T-cell (primary cell): ENCODE data around the gene PEX11G. TPM values are rescaled to one million over a fixed set of nuclear protein-coding genes. Genes with fewer than 3 reads are reported as not detected.

Experiments used
- ATAC-seq, 4 experiments: fragments of 200-7000 bp in 3 of 4; fragments of 150-1000 bp in 1 of 4; cut with Tn5 transposase; replicated peaks in 1 of 4; 1 replicate in 3 of 4; 2 replicates in 1 of 4; pipeline ENCODE4 v1.10.0; 2021; ENCODE audit warnings: moderate library complexity in 3 of 4, mild to moderate bottlenecking in 2 of 4, moderate number of reproducible peaks in 1 of 4
- CTCF ChIA-PET, 2 donors: fragments of 300-600 bp; sonication (Branson Sonifier 250); formaldehyde crosslinking; loops; one replicate each; lab custom pipeline; 2022; ENCODE audit warnings: antibody characterized with exemption in 2 of 2; lab: Charles Lee
- POLR2A ChIA-PET, 2 donors: fragments of 300-600 bp; sonication (Branson Sonifier 250); formaldehyde crosslinking; loops; one replicate each; lab custom pipeline; 2022; ENCODE audit warnings: antibody characterized with exemption in 2 of 2; lab: Charles Lee
- DNase-seq, 35 experiments: peaks; one replicate each; pipeline versions ENCODE4 v3.0.0 to v3.0.0-alpha.2; 2013 to 2023
- H3K27ac ChIP-seq: one replicate; pipeline ENCODE4 v1.5.1; 2013; ENCODE audit warnings: low read length
- H3K27me3 ChIP-seq, 2 experiments: replicated peaks in 1 of 2; 1 replicate in 1 of 2; 2 replicates in 1 of 2; pipeline versions ENCODE4 v1.6.1 to v1.7.0; 2013; ENCODE audit warnings: low read length in 1 of 2, mixed read lengths in 1 of 2; ENCODE audit not compliant: control insufficient read depth in 2 of 2, insufficient read depth in 2 of 2; ENCODE audit errors: extremely low read depth in 1 of 2
- H3K36me3 ChIP-seq, 2 donors: 1 replicate in 1 of 2; 2 replicates in 1 of 2; pipeline versions ENCODE4 v1.6.1 to v1.7.0; 2013; ENCODE audit warnings: low read length in 1 of 2; ENCODE audit not compliant: control insufficient read depth in 2 of 2, insufficient read depth in 1 of 2; ENCODE audit errors: extremely low read depth in 1 of 2
- H3K4me1 ChIP-seq, 2 experiments: 1 replicate in 1 of 2; 2 replicates in 1 of 2; pipeline versions ENCODE4 v1.6.1 to v1.7.0; 2013; ENCODE audit warnings: low read length in 2 of 2, mixed read lengths in 1 of 2; ENCODE audit not compliant: insufficient read depth in 2 of 2, control insufficient read depth in 1 of 2; ENCODE audit errors: extremely low read depth in 1 of 2
- H3K4me3 ChIP-seq, 2 donors: 1 replicate in 1 of 2; 2 replicates in 1 of 2; pipeline versions ENCODE4 v1.5.1 to v1.7.0; 2013; ENCODE audit warnings: mild to moderate bottlenecking in 2 of 2, low read length in 1 of 2, moderate library complexity in 1 of 2; ENCODE audit not compliant: control insufficient read depth in 1 of 2; ENCODE audit errors: extremely low read depth in 1 of 2
- H3K9me3 ChIP-seq: 2 replicates; pipeline ENCODE4 v1.7.0; 2013
- H3K27ac Mint-ChIP-seq, 2 donors: one replicate each; pipeline ENCODE4 v1.8.0; 2020 to 2021; ENCODE audit warnings: mild to moderate bottlenecking in 2 of 2, mixed read lengths in 2 of 2
- H3K27me3 Mint-ChIP-seq, 2 donors: one replicate each; pipeline ENCODE4 v1.8.0; 2021 to 2022; ENCODE audit warnings: mixed read lengths in 2 of 2
- H3K36me3 Mint-ChIP-seq: one replicate; pipeline ENCODE4 v1.8.0; 2021; ENCODE audit warnings: mixed read lengths
- H3K4me1 Mint-ChIP-seq, 3 donors: one replicate each; pipeline ENCODE4 v1.8.0; 2020 to 2022; ENCODE audit warnings: mixed read lengths in 3 of 3, mild to moderate bottlenecking in 1 of 3
- H3K4me3 Mint-ChIP-seq, 3 donors: one replicate each; pipeline ENCODE4 v1.8.0; 2020 to 2022; ENCODE audit warnings: mild to moderate bottlenecking in 3 of 3, mixed read lengths in 3 of 3, moderate library complexity in 3 of 3
- H3K9me3 Mint-ChIP-seq, 3 donors: one replicate each; pipeline ENCODE4 v1.8.0; 2020 to 2022; ENCODE audit warnings: mixed read lengths in 3 of 3
- WGBS: methylation state at CpG from one replicate; pipeline ENCODE4 v1.1.5; 2013; ENCODE audit warnings: missing lambda C conversion rate; ENCODE audit not compliant: insufficient coverage; 5-methylcytosine and 5-hydroxymethylcytosine counted together
- total RNA-seq, 35 experiments: library from RNA in 6 of 35; stranded (reverse) in 6 of 35; fragments of 120-200 nt in 1 of 35; gene quantifications; one replicate each; pipeline versions ENCODE4 v1.2.1 to v1.2.4 and lab custom pipeline; 2013 to 2026

PEX11G gene
- total RNA-seq, 5 donors from 2014 or later (not counting 1 experiment from before 2014, with no cell fraction given), result 0.35 to 1.1 (median 0.67) TPM; not detected in 1

DNA sequence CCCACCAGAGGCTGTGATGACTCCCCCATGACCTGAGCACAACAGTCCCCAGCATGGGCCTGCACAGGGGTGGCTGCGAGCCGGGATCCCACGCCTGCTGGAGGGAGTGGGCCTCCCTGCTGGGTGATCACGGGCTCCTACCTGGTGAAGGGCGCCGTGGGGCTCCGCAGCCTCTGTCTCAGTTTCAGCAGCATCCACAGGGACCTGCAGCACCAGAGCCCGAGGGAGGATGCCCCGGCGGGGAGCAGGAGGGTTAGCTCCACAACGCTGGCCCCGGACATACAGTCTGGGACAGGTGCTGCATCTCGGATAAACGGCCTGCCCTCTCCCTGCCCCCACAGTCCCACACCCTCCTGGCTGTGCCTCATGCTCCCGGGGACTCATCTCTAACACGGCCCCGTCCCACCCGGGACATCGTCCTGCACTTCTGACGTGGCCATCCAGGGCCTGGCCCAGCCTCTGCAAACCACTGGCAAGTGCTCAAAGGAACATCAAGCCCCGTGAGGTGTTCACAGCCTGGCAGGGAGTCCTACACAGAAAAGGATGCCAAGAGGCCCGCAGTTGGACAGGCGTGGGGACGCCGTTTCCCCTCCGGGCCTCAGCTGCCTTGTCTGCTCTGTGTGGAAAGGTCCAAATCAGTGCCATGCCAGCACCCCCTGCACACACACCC is 10.5 kb downstream of the PEX11G start:
- H3K4me3 Mint-ChIP-seq, result no peak overlapping the region
- CTCF ChIA-PET, result no interaction called here

DNA sequence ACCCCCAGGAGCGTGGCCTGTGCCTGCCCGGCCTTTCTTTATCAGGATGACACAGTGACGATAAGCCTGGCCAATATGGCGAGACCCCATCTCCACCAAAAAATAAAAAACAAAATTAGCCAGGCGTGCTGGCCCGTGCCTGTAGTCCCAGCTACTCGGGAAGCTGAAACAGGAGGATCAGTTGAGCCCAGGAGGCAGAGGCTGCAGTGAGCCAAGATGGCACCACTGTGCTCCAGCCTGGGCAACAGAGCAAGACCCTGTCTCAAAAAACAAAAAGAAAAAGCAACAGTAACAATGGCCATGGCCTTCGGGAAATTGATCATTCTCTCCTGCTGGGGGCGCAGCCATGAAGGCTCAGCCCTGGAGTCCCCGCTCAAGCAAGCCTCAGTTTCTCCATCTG is 11.1 kb downstream of the PEX11G start:
- no peak for DNase-seq
- no peak overlapping the region for H3K27ac ChIP-seq
- H3K27me3 ChIP-seq, result peaks cover 0 to 4% of the 10 kb centered on the region in 2 experiments
- Mint-ChIP-seq H3K27me3 (no peaks in the 10 kb centered on the region), H3K4me1 (peaks cover 0 to 4% (median 2%) of the 10 kb centered on the region in 3 donors), H3K27ac (no peak overlapping the region), H3K36me3 (peaks cover 3% of the 10 kb centered on the region), H3K9me3 (no peaks in the 10 kb centered on the region), H3K4me3 (no peak overlapping the region)
- ChIA-PET POLR2A (no interaction called here), CTCF (no interaction called here)
- no peak overlapping the region for H3K4me3 ChIP-seq
- peaks cover 0 to 2% of the 10 kb centered on the region in 2 experiments for H3K4me1 ChIP-seq
- H3K9me3 ChIP-seq, result no peaks in the 10 kb centered on the region
- 95% methylated on average over 8 of the region's 10 CpGs for WGBS
- no peak for ATAC-seq
- H3K36me3 ChIP-seq, result peaks cover 2 to 4% of the 10 kb centered on the region in 2 donors

More for the DNA sequence above, 10.5 kb downstream of the PEX11G start:
- peaks cover under 1 to 6% of the 10 kb centered on the region in 2 experiments for H3K4me1 ChIP-seq
- no peak overlapping the region for H3K4me3 ChIP-seq
- Mint-ChIP-seq H3K27ac (no peak overlapping the region), H3K27me3 (no peaks in the 10 kb centered on the region), H3K36me3 (no peaks in the 10 kb centered on the region), H3K4me1 (peaks cover 4 to 6% (median 5%) of the 10 kb centered on the region in 3 donors), H3K9me3 (no peaks in the 10 kb centered on the region)
- H3K27me3 ChIP-seq, result peaks cover 0 to 7% of the 10 kb centered on the region in 2 experiments
- 88% methylated on average over 19 of the region's 26 CpGs for WGBS
- POLR2A ChIA-PET, result no interaction called here
- H3K36me3 ChIP-seq, result no peaks in the 10 kb centered on the region
- H3K27ac ChIP-seq, result no peak overlapping the region
- ATAC-seq (peak in 3 of 4 experiments; percentile 7 to 12 (median 8)), DNase-seq (no peak)
- no peaks in the 10 kb centered on the region for H3K9me3 ChIP-seq

DNA sequence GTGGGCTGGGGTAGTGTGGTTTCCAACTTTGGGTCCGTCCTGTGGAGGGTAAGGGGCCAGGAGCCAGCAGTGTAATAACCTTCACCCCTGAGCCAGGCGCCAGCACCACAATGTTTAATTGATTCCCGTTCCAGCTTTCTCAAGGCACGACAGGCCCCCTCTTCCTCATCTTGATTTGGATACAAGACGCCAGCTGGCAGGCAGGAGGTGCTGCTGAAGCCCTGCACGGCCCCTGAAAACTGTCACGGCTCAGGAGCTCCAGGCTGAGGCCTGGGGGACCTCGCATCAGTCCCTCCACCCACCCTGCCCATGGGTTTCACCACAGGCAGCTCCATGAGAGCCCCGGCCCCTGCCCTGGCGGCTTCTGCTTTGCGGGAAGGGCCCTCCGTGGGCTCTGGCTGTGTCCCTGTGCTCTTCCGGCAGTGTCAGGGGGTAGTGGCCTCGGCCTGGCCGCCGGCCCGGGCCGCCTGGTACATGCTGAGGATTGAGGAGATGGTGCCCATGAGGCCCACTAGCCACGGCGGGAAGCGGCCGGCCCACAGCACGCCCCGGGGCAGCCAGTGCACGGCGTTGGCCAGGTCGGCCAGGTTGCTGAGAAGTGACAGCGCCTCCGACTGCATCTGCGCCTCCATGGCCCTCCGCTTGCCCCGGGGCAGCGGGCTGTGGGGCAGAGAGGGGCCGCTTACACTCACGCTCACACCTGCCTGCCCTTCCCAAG is 11.9 kb downstream of the PEX11G start:
- peaks cover 3% of the 10 kb centered on the region for H3K36me3 Mint-ChIP-seq

DNA sequence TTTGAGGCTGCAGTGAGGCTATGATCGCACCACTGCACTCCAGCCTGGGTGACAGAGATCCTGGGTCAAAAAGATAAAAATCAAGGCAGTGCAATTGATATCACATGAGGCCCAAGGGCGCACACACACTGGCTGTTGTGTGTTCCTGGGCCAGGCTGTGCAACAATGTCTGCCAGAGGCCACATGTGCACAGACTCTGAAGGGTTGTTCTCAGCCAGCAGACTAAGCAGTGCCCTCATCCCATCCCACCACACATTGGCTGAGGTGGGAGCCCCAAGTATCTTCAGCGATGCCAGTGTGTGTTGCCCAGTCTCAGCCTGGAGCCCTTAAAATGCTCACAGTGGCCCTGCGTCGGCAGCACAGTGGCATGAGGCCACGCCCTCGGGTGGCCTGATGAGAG is 12.6 kb downstream of the PEX11G start:
- Mint-ChIP-seq H3K4me1 (peaks cover 0 to 4% (median 2%) of the 10 kb centered on the region in 3 donors), H3K36me3 (peaks cover 6% of the 10 kb centered on the region), H3K4me3 (no peak overlapping the region), H3K9me3 (no peaks in the 10 kb centered on the region), H3K27ac (no peak overlapping the region), H3K27me3 (no peaks in the 10 kb centered on the region)
- ChIA-PET POLR2A (no interaction called here), CTCF (no interaction called here)
- no peak overlapping the region for H3K4me3 ChIP-seq
- H3K27me3 ChIP-seq, result no peaks in the 10 kb centered on the region
- WGBS, result 96% methylated on average over 7 of the region's 7 CpGs
- no peaks in the 10 kb centered on the region for H3K4me1 ChIP-seq
- peaks cover 10 to 19% of the 10 kb centered on the region in 2 donors for H3K36me3 ChIP-seq
- DNase-seq, result no peak
- H3K9me3 ChIP-seq, result no peaks in the 10 kb centered on the region
- no peak overlapping the region for H3K27ac ChIP-seq
- ATAC-seq, result peak in 3 of 4 experiments; percentile 9 to 17 (median 13)

More for the DNA sequence above, 11.9 kb downstream of the PEX11G start:
- H3K4me3 ChIP-seq, result no peak overlapping the region
- no peaks in the 10 kb centered on the region for H3K9me3 ChIP-seq
- 95% methylated on average over 23 of the region's 35 CpGs for WGBS
- DNase-seq (no peak), ATAC-seq (peak in 2 of 4 experiments; percentile 13 to 19)
- peaks cover 0 to 4% (median 2%) of the 10 kb centered on the region in 3 donors for H3K4me1 Mint-ChIP-seq
- no peaks in the 10 kb centered on the region for H3K27me3 Mint-ChIP-seq
- no peaks in the 10 kb centered on the region for H3K4me1 ChIP-seq
- H3K27ac ChIP-seq, result no peak overlapping the region
- no peak overlapping the region for H3K27ac Mint-ChIP-seq
- H3K36me3 ChIP-seq, result peaks cover 7 to 12% of the 10 kb centered on the region in 2 donors
- ChIA-PET CTCF (no interaction called here), POLR2A (no interaction called here)
- no peaks in the 10 kb centered on the region for H3K9me3 Mint-ChIP-seq
- H3K4me3 Mint-ChIP-seq, result no peak overlapping the region
- no peaks in the 10 kb centered on the region for H3K27me3 ChIP-seq

DNA sequence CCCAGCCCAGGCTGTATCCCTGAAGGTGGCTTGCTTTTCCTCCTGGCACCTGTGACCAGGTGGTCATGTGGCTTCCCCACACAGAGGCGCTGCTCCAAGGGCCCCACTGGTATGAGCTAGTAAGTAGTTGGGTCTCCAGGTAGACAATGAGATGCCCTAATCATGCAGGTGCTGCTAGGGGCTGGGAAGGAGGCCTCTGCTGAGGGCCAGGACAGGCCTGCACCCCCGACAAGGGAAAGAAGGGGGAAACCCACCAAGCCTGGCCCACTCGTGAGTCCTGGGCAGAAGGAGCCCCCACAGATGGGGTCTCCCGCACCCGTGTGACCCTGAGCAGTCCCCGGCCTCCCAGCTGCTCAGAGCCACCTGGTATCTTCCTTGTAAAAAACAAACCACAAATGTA is 13.2 kb downstream of the PEX11G start:
- ATAC-seq, result peak in 1 of 4 experiments; percentile 10
- H3K27ac Mint-ChIP-seq, result peak overlapping the region in 1 of 2 donors; percentile 52

DNA sequence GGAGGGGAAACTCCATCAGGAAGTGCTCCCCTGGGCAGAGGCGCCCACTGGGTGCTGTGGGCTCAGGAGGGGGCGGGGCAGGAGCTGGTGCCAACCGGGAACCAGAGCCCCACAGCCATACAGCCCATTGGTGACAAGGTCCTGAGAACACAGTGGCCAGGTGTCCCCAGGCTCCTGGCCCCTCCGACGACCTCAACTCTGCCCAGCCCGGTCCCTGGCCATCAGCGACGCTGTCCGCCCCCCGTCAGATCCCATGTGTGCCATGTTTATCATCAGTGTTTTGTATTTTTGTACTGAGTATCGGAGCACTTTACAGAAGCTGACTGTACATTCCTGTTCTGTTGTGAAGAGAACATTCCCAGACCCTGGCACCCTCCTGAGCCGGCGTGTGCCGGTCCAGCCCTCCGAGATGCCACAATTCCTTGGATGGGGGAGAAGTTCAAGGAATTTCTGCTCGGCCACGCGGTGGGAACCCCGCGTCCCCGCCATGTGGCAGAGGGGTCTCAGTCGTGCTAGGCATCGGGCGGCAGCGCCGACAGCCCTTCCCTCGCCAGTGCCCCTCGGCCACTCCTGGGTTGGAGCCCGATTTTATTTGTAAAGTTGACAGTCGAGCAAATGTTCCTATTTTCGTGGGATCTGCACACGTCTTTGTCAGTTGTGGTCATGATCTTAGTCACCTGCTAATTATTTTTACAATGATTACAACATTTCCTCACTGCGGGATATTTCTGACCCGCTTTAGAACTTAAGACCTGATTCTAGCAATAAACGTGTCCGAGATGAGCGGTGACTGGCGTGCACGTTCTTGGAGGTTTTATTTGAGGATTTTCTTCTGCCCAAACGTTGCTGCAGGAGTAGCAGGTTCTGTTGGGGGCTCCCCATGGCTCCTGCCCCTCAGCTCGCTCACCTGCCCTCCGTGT is 16.9 kb downstream of the PEX11G start:
- Histone ChIP-seq H3K4me1 (no peaks in the 10 kb centered on the region), H3K27ac (no peak overlapping the region), H3K4me3 (no peak overlapping the region), H3K27me3 (no peaks in the 10 kb centered on the region), H3K9me3 (no peaks in the 10 kb centered on the region), H3K36me3 (peaks cover 42 to 59% of the 10 kb centered on the region in 2 donors)
- no peak overlapping the region for H3K4me3 Mint-ChIP-seq
- H3K4me1 Mint-ChIP-seq, result peaks cover 0 to 2% (median 0%) of the 10 kb centered on the region in 3 donors
- DNase-seq, result no peak
- no peak for ATAC-seq
- peak overlapping the region in 1 of 2 donors; percentile 4 for H3K27ac Mint-ChIP-seq
- peaks cover 10% of the 10 kb centered on the region for H3K36me3 Mint-ChIP-seq
- no peaks in the 10 kb centered on the region for H3K9me3 Mint-ChIP-seq
- 94% methylated on average over 28 of the region's 42 CpGs for WGBS
- POLR2A ChIA-PET, result no interaction called here
- CTCF ChIA-PET, result interaction anchor here in 1 of 2 donors (0.6 kb wide), 1 partner anchor 88 kb away, joined by 4 read pairs; no protein-coding TSS in a partner anchor
- no peaks in the 10 kb centered on the region for H3K27me3 Mint-ChIP-seq

More for the DNA sequence above, 13.2 kb downstream of the PEX11G start:
- peaks cover 6% of the 10 kb centered on the region for H3K36me3 Mint-ChIP-seq
- peaks cover 15 to 24% of the 10 kb centered on the region in 2 donors for H3K36me3 ChIP-seq
- H3K4me1 Mint-ChIP-seq, result peaks cover 0 to 4% (median 2%) of the 10 kb centered on the region in 3 donors
- no peak overlapping the region for H3K4me3 Mint-ChIP-seq
- no peak for DNase-seq
- CTCF ChIA-PET, result no interaction called here
- POLR2A ChIA-PET, result no interaction called here
- 86% methylated on average over 5 of the region's 6 CpGs for WGBS
- no peaks in the 10 kb centered on the region for H3K4me1 ChIP-seq
- H3K9me3 ChIP-seq, result no peaks in the 10 kb centered on the region
- H3K27me3 Mint-ChIP-seq, result no peaks in the 10 kb centered on the region
- H3K27me3 ChIP-seq, result no peaks in the 10 kb centered on the region
- H3K9me3 Mint-ChIP-seq, result no peaks in the 10 kb centered on the region
- no peak overlapping the region for H3K4me3 ChIP-seq
- no peak overlapping the region for H3K27ac ChIP-seq
